Middle frontal gyrus (tissue), 1 donor: ENCODE data around the gene TIMP2.
"Not testable (repeated sequence)": the region's sequence is repeated elsewhere in the genome, so short reads cannot be mapped to it uniquely, and the experiment has no call there.

Experiments used
- DNase-seq: peaks from one replicate; pipeline ENCODE4 v3.0.0-alpha.2; 2015; ENCODE audit warnings: low spot score; ENCODE audit errors: extremely low spot score

The TIMP2 gene, protein sequence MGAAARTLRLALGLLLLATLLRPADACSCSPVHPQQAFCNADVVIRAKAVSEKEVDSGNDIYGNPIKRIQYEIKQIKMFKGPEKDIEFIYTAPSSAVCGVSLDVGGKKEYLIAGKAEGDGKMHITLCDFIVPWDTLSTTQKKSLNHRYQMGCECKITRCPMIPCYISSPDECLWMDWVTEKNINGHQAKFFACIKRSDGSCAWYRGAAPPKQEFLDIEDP

GRCh38 chr17:78925234-78925633, at the start of gene TIMP2:
Gene TIMP2, minus strand, starts transcription at chr17:78925387. Its CDS starts 299 bp downstream, at chr17:78925088.
- DNase-seq: peak; percentile 78

GRCh38 chr17:78973792-78974520, 48.8 kb upstream of the TIMP2 start:
- no peak for DNase-seq

GRCh38 chr17:78973196-78973595, 48.0 kb upstream of the TIMP2 start:
- DNase-seq: no peak

DNA sequence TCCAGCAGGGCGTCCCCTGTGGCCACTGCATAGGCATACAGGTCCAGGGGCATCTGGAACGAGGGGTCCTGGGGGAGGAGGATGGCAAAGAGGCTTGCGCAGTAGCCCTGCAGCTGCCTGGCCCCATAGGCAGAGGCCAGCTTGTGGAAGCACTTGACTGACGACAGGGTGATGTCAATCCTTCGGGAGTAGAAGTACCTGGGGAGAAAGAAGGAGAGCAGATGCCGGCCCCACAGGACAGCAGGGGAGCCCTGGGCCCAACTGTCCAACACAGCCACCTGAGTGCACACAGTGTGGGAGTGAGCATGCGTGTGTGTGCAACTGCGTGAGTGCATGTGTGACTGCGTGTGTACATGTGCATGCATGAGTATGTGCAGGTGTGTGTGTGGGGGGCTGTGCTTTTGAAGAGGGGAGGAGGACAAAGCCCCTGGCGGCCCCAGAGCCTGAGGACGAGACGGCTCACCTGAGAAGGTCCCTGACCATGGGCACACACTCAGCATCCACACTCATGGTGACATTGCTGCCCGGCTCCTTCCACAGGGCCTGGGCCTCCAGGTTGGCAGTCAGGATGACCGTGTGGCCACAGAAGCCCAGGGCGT, 47.4 kb upstream of the TIMP2 start:
- no peak for DNase-seq

DNA sequence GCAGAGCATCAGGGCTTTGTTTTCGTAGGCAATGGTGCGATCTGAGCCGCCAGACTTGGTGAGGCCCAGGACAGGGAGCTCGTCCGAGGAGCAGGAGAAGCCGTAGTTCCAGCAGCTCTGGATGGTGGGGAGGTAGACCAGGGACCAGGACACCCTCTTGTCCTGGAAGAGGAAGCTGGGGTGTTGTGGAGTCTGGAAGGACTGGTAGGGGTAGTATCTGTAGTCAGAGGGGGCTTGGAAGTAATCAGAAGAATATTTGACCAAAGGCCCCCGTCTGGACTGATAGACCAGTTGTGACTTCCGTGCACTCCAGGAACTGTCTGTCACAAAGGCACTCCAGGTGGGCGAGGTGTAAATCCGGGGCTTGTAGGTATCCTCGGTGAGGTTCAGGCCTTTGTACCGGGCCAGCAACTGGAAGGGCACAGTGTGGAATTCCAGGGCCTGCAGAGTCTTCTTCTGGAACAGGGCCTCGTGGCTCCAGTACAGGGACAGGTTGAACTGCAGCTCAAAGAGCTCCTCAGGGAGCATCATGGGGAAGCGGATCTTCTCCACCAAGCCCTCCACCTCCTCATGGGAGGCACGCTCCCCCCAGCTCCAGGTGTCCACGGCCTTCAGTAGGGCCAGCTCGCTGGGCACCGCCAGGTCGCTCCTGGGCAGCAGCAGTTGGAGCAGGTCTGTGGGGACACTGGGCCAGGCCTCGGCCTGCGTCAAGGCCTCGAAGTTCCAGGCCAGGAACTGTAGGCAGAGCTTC, 46.7 kb upstream of the TIMP2 start:
- DNase-seq: no peak

GRCh38 chr17:78970834-78971755, 45.9 kb upstream of the TIMP2 start:
- peak; percentile 62 for DNase-seq

DNA sequence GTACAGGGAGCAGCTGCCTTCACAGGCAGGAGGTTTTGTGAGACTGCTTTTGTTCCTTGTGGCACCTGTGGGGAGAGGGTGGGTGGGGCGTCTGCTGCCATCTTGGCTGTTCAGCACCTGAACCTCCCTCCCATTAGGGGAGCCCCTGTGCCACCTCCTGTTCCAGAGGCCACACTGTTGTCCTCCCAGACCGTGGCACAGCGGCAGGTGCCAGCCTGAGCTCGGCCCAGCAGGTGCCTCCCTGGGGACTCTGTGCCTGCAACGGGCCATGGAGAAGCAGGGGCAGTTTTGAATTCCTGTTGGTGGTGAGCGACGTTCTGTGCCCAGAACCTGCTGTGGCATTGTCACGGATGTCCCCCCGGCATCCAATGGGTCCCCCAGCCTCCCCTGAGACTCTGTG, 44.7 kb upstream of the TIMP2 start:
- no peak for DNase-seq

DNA sequence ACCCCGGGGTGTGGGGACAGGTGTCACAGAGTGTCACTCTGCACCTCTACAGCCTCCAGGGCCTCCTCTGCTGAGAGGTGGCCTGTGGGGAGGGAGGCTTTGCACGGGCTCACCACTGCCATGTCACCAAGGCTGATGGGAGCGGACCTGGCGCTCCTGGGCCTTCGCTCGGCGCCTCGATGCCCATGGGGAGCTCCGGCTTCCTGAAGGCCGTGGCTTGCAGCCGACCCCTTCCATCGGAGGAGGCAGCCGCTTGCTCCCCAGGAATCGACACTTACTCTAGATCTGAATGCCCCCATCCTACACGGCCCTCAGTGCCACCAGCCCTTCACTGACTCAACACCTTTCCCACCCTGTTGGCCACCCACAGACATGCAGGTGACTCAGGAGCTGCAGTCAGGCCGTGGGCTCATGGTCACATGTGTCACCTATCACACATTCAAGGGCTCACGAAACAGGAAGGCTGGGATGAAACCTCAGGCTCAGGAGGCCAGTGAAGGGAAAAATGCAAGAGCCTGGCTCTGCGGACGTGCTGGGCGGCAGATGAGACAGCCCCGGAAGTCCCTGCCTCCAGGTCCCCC, 42.7 kb upstream of the TIMP2 start:
- no peak for DNase-seq

DNA sequence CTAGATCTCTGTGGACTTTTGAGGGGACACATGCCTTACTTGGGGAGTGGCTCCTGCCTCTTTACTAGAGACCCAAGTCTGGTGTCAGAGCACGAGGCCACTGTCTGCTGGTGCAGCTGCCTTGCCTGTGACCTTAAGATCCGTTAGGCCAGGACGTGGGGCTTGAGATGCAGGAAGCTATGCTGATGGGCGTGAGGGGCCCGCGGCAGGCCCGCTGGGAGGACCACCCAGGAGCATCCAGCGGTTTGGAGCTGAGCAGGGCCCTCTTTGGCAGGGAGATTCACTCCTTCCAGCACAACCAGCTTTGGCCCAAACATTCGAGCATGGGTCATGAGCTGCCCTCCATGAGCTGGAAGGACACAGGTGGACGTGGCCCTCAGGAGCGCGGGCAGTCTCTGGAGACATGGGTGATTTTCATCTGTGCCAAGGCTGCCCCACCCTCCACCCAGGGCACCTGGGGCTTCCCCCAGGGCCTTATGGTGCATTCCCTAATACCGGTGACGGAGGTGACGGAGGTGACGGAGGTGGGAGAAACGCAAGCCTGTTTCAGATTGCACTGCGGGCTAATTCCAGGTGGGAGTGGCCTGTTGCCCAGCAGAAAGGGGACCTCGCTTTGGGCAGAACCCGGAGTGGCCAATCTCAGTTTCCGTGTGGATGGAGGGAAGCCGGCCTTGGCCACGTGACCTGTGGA, 41.9 kb upstream of the TIMP2 start:
- DNase-seq: no peak

DNA sequence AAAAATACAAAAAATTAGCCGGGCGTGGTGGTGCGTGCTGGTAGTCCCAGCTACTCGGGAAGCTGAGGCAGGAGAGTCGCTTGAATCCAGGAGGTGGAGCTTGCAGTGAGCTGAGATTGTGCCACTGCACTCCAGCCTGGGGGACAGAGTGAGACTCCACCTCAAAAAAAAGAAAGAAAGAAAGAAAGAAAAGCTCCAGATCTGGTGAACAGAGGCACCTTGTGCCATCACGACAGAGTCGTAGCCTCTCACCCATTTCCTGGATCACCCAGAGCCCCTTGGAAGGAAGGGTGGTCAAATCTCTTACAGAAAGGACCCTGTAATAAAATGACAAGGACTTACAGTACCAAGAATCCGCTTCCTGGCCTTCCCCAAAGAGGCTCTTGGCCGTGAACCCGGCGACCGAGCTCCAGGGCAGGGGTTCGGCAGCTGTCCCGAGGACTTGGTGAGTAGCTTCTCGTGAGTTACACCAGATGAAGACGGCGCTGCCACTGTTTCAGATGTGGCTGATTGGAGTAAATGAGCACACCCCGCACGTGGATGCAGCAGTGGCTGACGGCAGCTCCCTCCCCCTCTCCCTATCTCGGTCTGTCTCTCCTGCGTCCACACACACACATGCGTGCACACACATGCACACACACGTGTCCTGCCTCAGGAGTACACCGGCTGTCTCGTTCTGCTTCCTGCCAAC, 41.1 kb upstream of the TIMP2 start:
- DNase-seq: no peak

DNA sequence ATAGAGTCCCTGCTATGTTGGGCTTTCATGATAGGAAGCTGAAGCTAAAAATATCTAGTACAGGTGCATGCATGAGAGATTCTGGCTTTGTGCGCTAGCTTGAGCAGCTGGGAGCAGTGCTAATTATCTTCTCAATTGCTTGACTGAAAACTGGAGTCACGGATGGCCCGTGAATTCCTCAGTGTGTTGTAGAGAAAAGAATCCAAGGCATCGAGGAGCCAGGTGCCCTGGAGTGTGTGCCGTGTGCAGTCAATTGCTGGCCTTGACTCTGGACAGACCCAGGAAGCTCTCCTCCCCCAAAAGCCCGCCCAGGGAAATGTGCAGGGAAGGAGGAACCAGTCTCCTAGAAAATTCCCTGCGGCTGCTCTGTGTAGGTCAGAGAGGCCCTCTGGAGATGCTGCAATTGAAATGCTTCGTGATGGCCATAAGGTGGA, 40.3 kb upstream of the TIMP2 start:
- DNase-seq: no peak

DNA sequence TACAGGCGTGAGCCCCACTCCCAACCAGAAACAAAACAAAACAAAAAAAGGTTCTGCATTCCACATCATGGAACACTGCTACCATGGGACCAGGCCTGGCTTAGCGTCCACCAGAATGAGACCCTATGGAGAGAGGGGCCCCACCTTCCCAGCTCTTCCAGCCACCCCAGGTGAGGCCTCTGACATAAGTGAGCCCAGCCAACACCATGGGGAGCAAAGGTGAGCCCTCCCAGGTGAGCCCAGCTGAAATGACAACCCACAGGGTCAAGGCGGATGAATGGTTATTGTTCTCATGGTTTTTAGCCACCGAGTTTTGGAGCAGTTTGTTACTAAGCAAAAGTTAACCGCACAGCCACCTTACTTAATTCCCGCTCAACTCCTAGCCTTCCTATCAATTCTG, 38.2 kb upstream of the TIMP2 start:
- no peak for DNase-seq

GRCh38 chr17:78962984-78963348, 37.8 kb upstream of the TIMP2 start:
- not testable (repeated sequence) for DNase-seq

- no peak for DNase-seq
Measured at GRCh38 chr17:78962345-78962983, 37.3 kb upstream of the TIMP2 start.

DNA sequence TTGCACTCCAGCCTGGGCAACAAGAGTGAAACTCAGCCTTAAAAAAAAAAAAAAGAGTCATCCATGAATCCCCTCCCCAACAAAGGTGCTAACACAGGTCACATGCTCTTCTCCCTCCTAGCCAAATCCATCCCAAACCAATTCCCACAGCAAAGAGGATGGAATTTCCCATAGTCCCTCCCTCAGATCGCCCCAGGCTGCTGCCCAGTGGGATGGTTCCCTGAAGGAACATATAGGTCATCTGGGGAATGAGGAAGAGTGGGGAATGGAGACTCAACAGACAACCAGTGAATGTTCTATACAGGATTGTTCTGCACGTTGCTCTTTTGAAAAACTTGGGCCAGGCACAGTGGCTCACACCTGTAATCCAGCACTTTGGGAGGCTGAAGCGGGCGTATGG, 36.4 kb upstream of the TIMP2 start:
- no peak for DNase-seq

- DNase-seq: no peak
Measured at GRCh38 chr17:78960928-78961327, 35.7 kb upstream of the TIMP2 start.

GRCh38 chr17:78959803-78960202, 34.6 kb upstream of the TIMP2 start:
- no peak for DNase-seq

GRCh38 chr17:78958641-78959127, 33.5 kb upstream of the TIMP2 start:
- no peak for DNase-seq

DNA sequence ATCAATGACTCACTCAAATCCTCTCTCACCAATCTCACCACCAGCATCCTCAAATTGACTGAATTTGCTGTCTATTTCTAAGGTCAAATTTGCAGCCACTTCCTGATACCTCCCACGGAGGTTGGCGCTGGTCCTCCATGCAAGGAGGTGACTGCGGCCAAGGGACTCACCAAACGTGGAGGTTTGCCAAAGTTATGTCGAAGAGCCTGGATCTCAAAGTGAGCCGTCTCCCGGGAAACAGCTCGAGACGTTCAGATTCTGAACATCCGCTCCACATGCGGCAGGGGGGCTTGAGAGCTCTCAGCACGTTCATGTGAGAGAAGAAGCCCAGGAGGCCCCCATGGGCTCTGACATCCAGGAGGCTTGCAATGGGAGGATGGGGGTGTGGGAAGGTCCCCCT, 31.9 kb upstream of the TIMP2 start:
- DNase-seq: no peak
